Islet of Langerhans (tissue), 1 donor: Measurements from ENCODE around the gene SDK1.

ENCODE experiments used
- FAIRE-seq: peaks from one replicate; lab custom pipeline; 2011; peaks lifted over from hg19 to GRCh38; lab: Jason Lieb, UNC

Gene SDK1

GRCh38 chr7:3893151-3893788 lies 592.2 kb downstream of the SDK1 start:
- no peak for FAIRE-seq

GRCh38 chr7:3893789-3894153 lies 592.7 kb downstream of the SDK1 start:
- FAIRE-seq: no peak

GRCh38 chr7:3895341-3896116 lies 594.5 kb downstream of the SDK1 start:
- no peak for FAIRE-seq

- no peak for FAIRE-seq
These were observed 595.2 kb downstream of the SDK1 start for GRCh38 chr7:3896169-3896765.

- FAIRE-seq: peak; percentile 83
These were observed 596.6 kb downstream of the SDK1 start for GRCh38 chr7:3897430-3898372.

- FAIRE-seq: no peak
These were observed 598.5 kb downstream of the SDK1 start for GRCh38 chr7:3899559-3899991.

GRCh38 chr7:3908153-3908552 lies 607.1 kb downstream of the SDK1 start:
- FAIRE-seq: no peak

- no peak for FAIRE-seq
These were observed 608.1 kb downstream of the SDK1 start for GRCh38 chr7:3909128-3909527.

- no peak for FAIRE-seq
These were observed 609.0 kb downstream of the SDK1 start for GRCh38 chr7:3910054-3910453.

GRCh38 chr7:3911685-3912084 lies 610.6 kb downstream of the SDK1 start:
- FAIRE-seq: no peak

GRCh38 chr7:3912291-3912690 lies 611.2 kb downstream of the SDK1 start:
- FAIRE-seq: no peak

GRCh38 chr7:3914051-3914775 lies 613.2 kb downstream of the SDK1 start:
- peak; percentile 89 for FAIRE-seq

GRCh38 chr7:3915337-3915878 lies 614.4 kb downstream of the SDK1 start:
- no peak for FAIRE-seq

GRCh38 chr7:3916146-3916545 lies 615.1 kb downstream of the SDK1 start:
- FAIRE-seq: no peak

GRCh38 chr7:3917436-3917835 lies 616.4 kb downstream of the SDK1 start:
- FAIRE-seq: no peak

- FAIRE-seq: no peak
These were observed 617.5 kb downstream of the SDK1 start for GRCh38 chr7:3918576-3918975.

GRCh38 chr7:3922175-3922635 lies 621.2 kb downstream of the SDK1 start:
- FAIRE-seq: peak; percentile 62

- no peak for FAIRE-seq
These were observed 622.4 kb downstream of the SDK1 start for GRCh38 chr7:3923307-3923918.

- no peak for FAIRE-seq
These were observed 623.2 kb downstream of the SDK1 start for GRCh38 chr7:3924277-3924676.

- FAIRE-seq: no peak
These were observed 626.5 kb downstream of the SDK1 start for GRCh38 chr7:3927446-3928110.
